Endothelial cell of umbilical vein (primary cell): Measurements from ENCODE around the gene FAM168A. TPM values are rescaled to one million over a fixed set of nuclear protein-coding genes. Genes with fewer than 3 reads are reported as not detected.

Source experiments
- BruUV-seq: library from RNA; stranded (reverse); fragments of 400-500 nt; replicated peaks from 2 replicates; lab custom pipeline; 2021; lab: Mats Ljungman, UMichigan
- CTCF ChIA-PET: fragments of 300-600, 350-600 bp; sonication (Branson Sonifier 250); formaldehyde crosslinking; loops from one replicate; lab custom pipeline; 2021; ENCODE audit warnings: antibody characterized with exemption, inconsistent platforms; lab: Charles Lee
- POLR2A ChIA-PET: fragments of 300-600, 350-600 bp; sonication (Branson Sonifier 250); formaldehyde crosslinking; loops from one replicate; lab custom pipeline; 2021; ENCODE audit warnings: antibody characterized with exemption, inconsistent platforms; lab: Charles Lee
- DNase-seq: peaks from one replicate; pipeline ENCODE4 v3.0.0-alpha.2; 2011; ENCODE audit warnings: low read depth, low spot score
- FAIRE-seq: peaks from 2 replicates; lab custom pipeline; 2011; peaks lifted over from hg19 to GRCh38; lab: Jason Lieb, UNC
- H2AFZ ChIP-seq: 2 replicates; pipeline ENCODE4 v1.6.0; 2012; ENCODE audit warnings: low read depth, low read length, control low read depth, inconsistent platforms
- H3K27ac ChIP-seq: 2 replicates; pipeline ENCODE4 v1.5.1; 2011; ENCODE audit warnings: low read depth, mild to moderate bottlenecking, control low read depth, low read length, moderate library complexity; ENCODE audit not compliant: insufficient read depth
- H3K27me3 ChIP-seq, 2 experiments: 2 replicates each; pipeline versions ENCODE4 v1.6.0 to v1.6.1; 2011; ENCODE audit warnings: low read length in 2 of 2, mixed read lengths in 1 of 2; ENCODE audit not compliant: control insufficient read depth in 2 of 2, insufficient read depth in 2 of 2
- H3K36me3 ChIP-seq, 2 experiments: 2 replicates in 1 of 2; 3 replicates in 1 of 2; pipeline ENCODE4 v1.5.1; 2011; ENCODE audit warnings: low read length in 2 of 2, mild to moderate bottlenecking in 1 of 2, moderate library complexity in 1 of 2; ENCODE audit not compliant: control insufficient read depth in 2 of 2, insufficient read depth in 2 of 2; ENCODE audit errors: extremely low read depth in 1 of 2
- H3K4me1 ChIP-seq: 3 replicates; pipeline ENCODE4 v1.5.1; 2011; ENCODE audit warnings: mild to moderate bottlenecking, low read length; ENCODE audit not compliant: control insufficient read depth, insufficient read depth; ENCODE audit errors: extremely low read depth
- H3K4me2 ChIP-seq: 2 replicates; pipeline ENCODE4 v1.6.1; 2011; ENCODE audit warnings: low read length, control low read depth, mixed read lengths; ENCODE audit not compliant: insufficient read depth
- H3K4me3 ChIP-seq, 3 experiments: fragments of 200-600 bp in 1 of 3; sonication (generic), shearing (Covaris generic) in 1 of 3; replicated peaks in 1 of 3; 2 replicates each; pipeline ENCODE4 v1.5.1; 2011 to 2016; ENCODE audit warnings: control low read depth in 3 of 3, low read length in 3 of 3, mild to moderate bottlenecking in 2 of 3, inconsistent platforms in 1 of 3, low read depth in 1 of 3, moderate library complexity in 1 of 3; ENCODE audit not compliant: insufficient read depth in 1 of 3
- H3K79me2 ChIP-seq: 2 replicates; pipeline ENCODE4 v1.6.0; 2012; ENCODE audit warnings: low read length, inconsistent platforms; ENCODE audit not compliant: control insufficient read depth, insufficient read depth
- H3K9ac ChIP-seq: replicated peaks from 2 replicates; pipeline ENCODE3; 2011; ENCODE audit warnings: low read length, control low read depth; ENCODE audit not compliant: insufficient read depth; ENCODE audit errors: extremely low read depth
- H3K9me1 ChIP-seq: replicated peaks from 3 replicates; pipeline ENCODE4 v1.6.0; 2011; ENCODE audit warnings: mild to moderate bottlenecking, low read length; ENCODE audit not compliant: control insufficient read depth, insufficient read depth; ENCODE audit errors: extremely low read depth
- H3K9me3 ChIP-seq: replicated peaks from 2 replicates; pipeline ENCODE4 v1.5.1; 2012; ENCODE audit warnings: low read length, inconsistent platforms; ENCODE audit not compliant: control insufficient read depth, insufficient read depth
- H4K20me1 ChIP-seq: replicated peaks from 2 replicates; pipeline ENCODE3; 2011; ENCODE audit warnings: mild to moderate bottlenecking, low read length; ENCODE audit not compliant: control insufficient read depth, insufficient read depth; ENCODE audit errors: extremely low read depth
- EZH2 ChIP-seq: IDR thresholded peaks from 2 replicates; pipeline ENCODE4 v1.6.1; 2012; ENCODE audit warnings: borderline replicate concordance, low read depth, mild to moderate bottlenecking, moderate library complexity, low read length, inconsistent platforms; ENCODE audit not compliant: severe bottlenecking
- FOS ChIP-seq: IDR thresholded peaks from 2 replicates; pipeline ENCODE4 v1.6.1; 2011; ENCODE audit warnings: mild to moderate bottlenecking, low read length, moderate library complexity, borderline replicate concordance; ENCODE audit not compliant: insufficient read depth
- GATA2 ChIP-seq: IDR thresholded peaks from 2 replicates; pipeline ENCODE4 v1.7.0; 2011; ENCODE audit warnings: low read depth, mild to moderate bottlenecking, moderate library complexity, mixed read lengths, low read length; ENCODE audit not compliant: insufficient read length, insufficient read depth
- JUN ChIP-seq: IDR thresholded peaks from 2 replicates; pipeline ENCODE4 v1.6.1; 2011; ENCODE audit warnings: borderline replicate concordance, low read depth; ENCODE audit not compliant: insufficient read length, insufficient read depth
- MAX ChIP-seq: IDR thresholded peaks from 2 replicates; pipeline ENCODE4 v1.6.1; 2011; ENCODE audit not compliant: insufficient read depth, insufficient read length
- MYC ChIP-seq: IDR thresholded peaks from one replicate; pipeline ENCODE4 v1.6.1; 2011; ENCODE audit warnings: mild to moderate bottlenecking, low read depth, low read length
- POLR2A ChIP-seq: IDR thresholded peaks from 2 replicates; pipeline ENCODE4 v1.6.1; 2012; ENCODE audit warnings: low read depth, mild to moderate bottlenecking, control low read depth, low read length
- POLR2AphosphoS5 ChIP-seq: IDR thresholded peaks from 2 replicates; pipeline ENCODE4 v1.6.1; 2012; ENCODE audit warnings: low read depth, mild to moderate bottlenecking, control low read depth, low read length, moderate library complexity; ENCODE audit not compliant: insufficient read depth
- dilution Hi-C: fragments of 300-500 bp; cut with MboI; formaldehyde crosslinking; loops from one replicate; pipeline ENCODE4 v1.15.0; 2019; ENCODE audit warnings: low sequenced_read_pairs; ENCODE audit not compliant: extremely low pct_ligation_motif_present
- intact Hi-C: fragments of 100-400 bp; cut with micrococcal nuclease; formaldehyde crosslinking; loops from one replicate; pipeline ENCODE4 v1.10.0; 2022
- polyA plus RNA-seq, 4 experiments: library from polyadenylated mRNA; depleted of rRNA in 3 of 4; stranded (reverse) in 3 of 4; unstranded in 1 of 4; fragments of >200 nt; gene quantifications; 2 replicates each; pipeline versions ENCODE4 v1.2.1 to v1.2.3, GENCODE V29; 2011 to 2012; ENCODE audit warnings: missing spikeins in 1 of 4
- total RNA-seq: library from RNA; stranded (reverse); gene quantifications from 2 replicates; pipeline ENCODE4 v1.2.3, GENCODE V29; 2021
- TF ChIP-seq, protein P1 (sequence below), 2 donors: IDR thresholded peaks; 1 replicate in 1 of 2; 2 replicates in 1 of 2; pipeline ENCODE4 v1.5.1; 2011; ENCODE audit warnings: low read length in 2 of 2, mild to moderate bottlenecking in 2 of 2, moderate library complexity in 2 of 2, control low read depth in 1 of 2, inconsistent platforms in 1 of 2, low read depth in 1 of 2; ENCODE audit not compliant: insufficient read depth in 1 of 2; ENCODE audit errors: extremely low read depth in 1 of 2

FAM168A gene
- total and polyA plus RNA-seq, 2 donors (not counting 3 experiments of a cell fraction or from before 2014, with no cell fraction given): 17.0 to 20.5 TPM

- intact Hi-C loops: no loop called here
- CTCF ChIA-PET: interaction anchor here (1.1 to 1.8 kb wide), 2 partner anchors 11 to 70 kb away, joined by 4 to 6 read pairs; no protein-coding TSS in a partner anchor
- Histone ChIP-seq H3K9me1 (no peaks in the 10 kb centered on the region), H2AFZ (no peak overlapping the region), H3K9me3 (no peaks in the 10 kb centered on the region), H3K4me3 (no peak overlapping the region), H3K36me3 (no peaks in the 10 kb centered on the region), H3K79me2 (no peaks in the 10 kb centered on the region), H3K27ac (no peak overlapping the region), H3K27me3 (no peaks in the 10 kb centered on the region), H3K4me1 (no peaks in the 10 kb centered on the region), H3K4me2 (no peak overlapping the region), H3K9ac (no peak overlapping the region), H4K20me1 (no peaks in the 10 kb centered on the region)
- POLR2A ChIA-PET: no interaction called here
- dilution Hi-C loops: no loop called here
- DNase-seq (no peak), FAIRE-seq (no peak)
- TF ChIP-seq MYC (no peak), FOS (no peak), JUN (no peak), GATA2 (no peak), POLR2A (no peak), MAX (no peak), POLR2AphosphoS5 (no peak), EZH2 (no peak)
- TF ChIP-seq, protein P1, sequence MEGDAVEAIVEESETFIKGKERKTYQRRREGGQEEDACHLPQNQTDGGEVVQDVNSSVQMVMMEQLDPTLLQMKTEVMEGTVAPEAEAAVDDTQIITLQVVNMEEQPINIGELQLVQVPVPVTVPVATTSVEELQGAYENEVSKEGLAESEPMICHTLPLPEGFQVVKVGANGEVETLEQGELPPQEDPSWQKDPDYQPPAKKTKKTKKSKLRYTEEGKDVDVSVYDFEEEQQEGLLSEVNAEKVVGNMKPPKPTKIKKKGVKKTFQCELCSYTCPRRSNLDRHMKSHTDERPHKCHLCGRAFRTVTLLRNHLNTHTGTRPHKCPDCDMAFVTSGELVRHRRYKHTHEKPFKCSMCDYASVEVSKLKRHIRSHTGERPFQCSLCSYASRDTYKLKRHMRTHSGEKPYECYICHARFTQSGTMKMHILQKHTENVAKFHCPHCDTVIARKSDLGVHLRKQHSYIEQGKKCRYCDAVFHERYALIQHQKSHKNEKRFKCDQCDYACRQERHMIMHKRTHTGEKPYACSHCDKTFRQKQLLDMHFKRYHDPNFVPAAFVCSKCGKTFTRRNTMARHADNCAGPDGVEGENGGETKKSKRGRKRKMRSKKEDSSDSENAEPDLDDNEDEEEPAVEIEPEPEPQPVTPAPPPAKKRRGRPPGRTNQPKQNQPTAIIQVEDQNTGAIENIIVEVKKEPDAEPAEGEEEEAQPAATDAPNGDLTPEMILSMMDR (IDR thresholded peaks at IDR 0.05; ENCODE audit: extremely low read depth in 1 of 2, insufficient read depth in 1 of 2, low read depth in 1 of 2, low read length in 2 of 2): no peak
- BruUV-seq: no TSS peak
These were observed 42.3 kb downstream of the FAM168A start for GRCh38 chr11:73555615-73556014.
